ENCODE results near the gene CBY2. TPM values are rescaled to one million over a fixed set of nuclear protein-coding genes. Genes with fewer than 3 reads are reported as not detected.
"Not testable (repeated sequence)": the region's sequence is repeated elsewhere in the genome, so short reads cannot be mapped to it uniquely, and the experiment has no call there.

CBY2 gene
- total RNA-seq, 6 experiments from 2014 or later: not detected

DNA sequence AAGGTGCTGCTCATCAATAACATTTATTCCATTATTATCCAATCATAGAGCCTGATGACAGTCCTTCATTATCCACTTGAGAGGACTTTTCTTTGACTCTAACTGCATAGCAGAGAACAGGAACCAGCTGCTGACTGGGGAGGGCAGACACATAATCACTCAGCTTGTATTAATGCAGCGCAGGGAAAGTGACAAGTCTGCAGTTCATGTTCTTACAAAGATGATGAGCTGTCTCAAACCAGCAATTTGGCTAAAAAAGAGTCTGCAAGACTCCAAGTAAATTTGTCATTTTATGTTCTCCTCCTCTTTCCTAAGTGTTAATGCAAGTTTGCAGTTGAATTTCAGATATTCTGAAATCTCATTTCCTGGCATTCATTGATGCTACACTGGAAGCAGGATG is 40.0 kb upstream of the CBY2 start:
- no peak overlapping the region for H3K4me3 ChIP-seq
- H3K27ac ChIP-seq: no peak overlapping the region
- intact Hi-C loops (cut with DNase I): no loop called here
- DNase-seq (no peak), ATAC-seq (no peak)
- TF ChIP-seq, protein P1, sequence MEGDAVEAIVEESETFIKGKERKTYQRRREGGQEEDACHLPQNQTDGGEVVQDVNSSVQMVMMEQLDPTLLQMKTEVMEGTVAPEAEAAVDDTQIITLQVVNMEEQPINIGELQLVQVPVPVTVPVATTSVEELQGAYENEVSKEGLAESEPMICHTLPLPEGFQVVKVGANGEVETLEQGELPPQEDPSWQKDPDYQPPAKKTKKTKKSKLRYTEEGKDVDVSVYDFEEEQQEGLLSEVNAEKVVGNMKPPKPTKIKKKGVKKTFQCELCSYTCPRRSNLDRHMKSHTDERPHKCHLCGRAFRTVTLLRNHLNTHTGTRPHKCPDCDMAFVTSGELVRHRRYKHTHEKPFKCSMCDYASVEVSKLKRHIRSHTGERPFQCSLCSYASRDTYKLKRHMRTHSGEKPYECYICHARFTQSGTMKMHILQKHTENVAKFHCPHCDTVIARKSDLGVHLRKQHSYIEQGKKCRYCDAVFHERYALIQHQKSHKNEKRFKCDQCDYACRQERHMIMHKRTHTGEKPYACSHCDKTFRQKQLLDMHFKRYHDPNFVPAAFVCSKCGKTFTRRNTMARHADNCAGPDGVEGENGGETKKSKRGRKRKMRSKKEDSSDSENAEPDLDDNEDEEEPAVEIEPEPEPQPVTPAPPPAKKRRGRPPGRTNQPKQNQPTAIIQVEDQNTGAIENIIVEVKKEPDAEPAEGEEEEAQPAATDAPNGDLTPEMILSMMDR (IDR thresholded peaks at IDR 0.05): no peak
- no peak for TF ChIP-seq POLR2A (IDR thresholded peaks at IDR 0.05)
- no peaks in the 10 kb centered on the region for H3K36me3 ChIP-seq
- no peaks in the 10 kb centered on the region for H3K27me3 ChIP-seq
- H3K9me3 ChIP-seq: no peaks in the 10 kb centered on the region
- H3K4me1 ChIP-seq: no peaks in the 10 kb centered on the region
- 55% methylated on average over 1 of the region's 1 CpG for WGBS (ENCODE audit: insufficient coverage, low coverage, low lambda C conversion rate, missing lambda C conversion rate)

DNA sequence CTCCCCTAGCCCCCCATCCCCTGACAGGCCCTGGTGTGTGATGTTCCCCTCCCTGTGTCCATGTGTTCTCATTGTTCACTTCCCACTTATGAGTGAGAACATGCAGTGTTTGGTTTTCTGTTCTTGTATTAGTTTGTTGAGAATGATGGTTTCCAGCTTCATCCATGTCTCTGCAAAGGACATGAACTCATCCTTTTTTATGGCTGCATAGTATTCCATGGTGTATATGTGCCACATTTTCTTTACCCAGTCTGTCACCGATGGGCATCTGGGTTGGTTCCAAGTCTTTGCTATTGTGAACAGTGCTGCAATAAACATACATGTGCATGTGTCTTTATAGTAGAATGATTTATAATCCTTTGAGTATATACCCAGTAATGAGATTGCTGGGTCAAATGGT is 39.2 kb upstream of the CBY2 start:
- intact Hi-C loops (cut with DNase I); H3K4me3 ChIP-seq; H3K36me3 ChIP-seq; H3K27me3 ChIP-seq; H3K27ac ChIP-seq; ATAC-seq; H3K4me1 ChIP-seq; H3K9me3 ChIP-seq; DNase-seq: not testable (repeated sequence)
- 100% methylated on average over 1 of the region's 1 CpG for WGBS (ENCODE audit: insufficient coverage, low coverage, low lambda C conversion rate, missing lambda C conversion rate)

DNA sequence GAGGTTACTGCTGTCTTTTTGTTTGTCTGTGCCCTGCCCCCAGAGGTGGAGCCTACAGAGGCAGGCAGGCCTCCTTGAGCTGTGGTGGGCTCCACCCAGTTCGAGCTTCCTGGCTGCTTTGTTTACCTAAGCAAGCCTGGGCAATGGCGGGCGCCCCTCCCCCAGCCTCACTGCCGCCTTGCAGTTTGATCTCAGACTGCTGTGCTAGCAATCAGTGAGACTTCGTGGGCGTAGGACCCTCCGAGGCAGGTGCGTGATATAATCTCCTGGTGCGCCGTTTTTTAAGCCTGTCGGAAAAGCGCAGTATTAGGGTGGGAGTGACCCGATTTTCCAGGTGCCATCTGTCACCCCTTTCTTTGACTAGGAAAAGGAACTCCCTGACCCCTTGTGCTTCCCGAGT is 32.5 kb upstream of the CBY2 start:
- 48% methylated on average over 5 of the region's 14 CpGs for WGBS (ENCODE audit: insufficient coverage, low coverage, low lambda C conversion rate, missing lambda C conversion rate)
- DNase-seq; intact Hi-C loops (cut with DNase I): not testable (repeated sequence)

DNA sequence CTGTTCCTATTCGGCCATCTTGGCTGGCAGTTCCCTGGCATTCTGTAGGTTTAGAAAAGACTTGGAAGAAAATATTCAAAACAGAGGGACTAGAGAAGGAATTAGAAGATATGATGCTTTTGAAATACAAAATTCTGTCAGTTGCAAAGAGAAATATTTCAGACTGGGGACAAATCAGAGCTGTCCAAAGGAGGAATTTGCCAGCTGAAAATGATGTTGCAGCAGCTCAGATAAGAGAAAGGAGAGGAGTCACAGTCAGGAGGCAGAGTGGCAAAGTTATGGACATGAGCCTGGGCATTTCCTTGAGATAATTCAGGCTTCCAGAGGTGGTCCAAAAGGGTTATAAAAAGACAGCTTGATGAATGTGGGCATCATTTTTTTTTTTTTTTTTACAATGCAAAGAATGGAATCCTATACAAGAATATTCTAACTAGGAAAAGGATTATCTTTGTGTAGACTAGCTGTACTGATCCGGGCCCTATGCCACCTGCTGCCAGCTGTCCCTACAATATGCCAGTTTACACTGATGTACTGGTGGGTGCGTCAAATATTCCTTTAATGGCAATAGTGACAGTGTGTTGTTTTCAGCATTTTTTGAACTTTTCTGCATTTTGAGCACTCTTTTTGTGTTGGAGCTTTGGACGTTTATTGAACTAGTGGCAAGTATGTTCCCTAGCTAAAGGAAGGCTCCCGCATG is 31.8 kb upstream of the CBY2 start:
- TF ChIP-seq POLR2A (IDR thresholded peaks at IDR 0.05): no peak
- TF ChIP-seq, protein P1 (IDR thresholded peaks at IDR 0.05): no peak
- no peaks in the 10 kb centered on the region for H3K9me3 ChIP-seq
- ATAC-seq (no peak), DNase-seq (no peak)
- intact Hi-C loops (cut with DNase I): no loop called here
- H3K27ac ChIP-seq: no peak overlapping the region
- H3K36me3 ChIP-seq: no peaks in the 10 kb centered on the region
- H3K27me3 ChIP-seq: no peaks in the 10 kb centered on the region
- WGBS (ENCODE audit: insufficient coverage, low coverage, low lambda C conversion rate, missing lambda C conversion rate): 59% methylated on average over 4 of the region's 5 CpGs
- H3K4me1 ChIP-seq: no peaks in the 10 kb centered on the region
- no peak overlapping the region for H3K4me3 ChIP-seq

More for the DNA sequence above, 32.5 kb upstream of the CBY2 start:
- ATAC-seq, H3K27ac ChIP-seq, H3K27me3 ChIP-seq, H3K36me3 ChIP-seq, H3K4me1 ChIP-seq, H3K9me3 ChIP-seq, H3K4me3 ChIP-seq: not testable (repeated sequence)

DNA sequence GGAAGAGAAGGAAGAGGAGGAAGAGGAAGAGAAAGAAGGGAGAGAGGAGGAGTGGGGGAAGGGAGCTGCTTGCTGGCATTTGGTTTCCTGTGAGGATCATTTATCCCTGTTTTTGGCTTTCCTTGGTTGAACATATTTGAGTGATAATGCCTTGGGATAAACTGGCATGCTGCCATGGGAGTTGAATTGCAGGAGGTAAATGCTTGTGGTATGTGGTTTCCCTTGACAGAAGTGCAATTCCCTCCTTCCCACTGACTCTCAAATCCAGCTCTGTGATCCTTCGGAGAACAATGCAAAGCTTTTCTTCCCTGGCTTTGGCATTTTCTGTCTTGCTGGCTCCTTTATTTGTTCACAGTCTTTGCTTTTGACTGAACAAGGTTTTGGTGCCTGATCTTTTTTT is 27.2 kb upstream of the CBY2 start:
- H3K27ac ChIP-seq: no peak overlapping the region
- DNase-seq: no peak
- WGBS (ENCODE audit: insufficient coverage, low coverage, low lambda C conversion rate, missing lambda C conversion rate): 67% methylated on average over 1 of the region's 1 CpG
- no peaks in the 10 kb centered on the region for H3K36me3 ChIP-seq
- H3K9me3 ChIP-seq: no peaks in the 10 kb centered on the region
- intact Hi-C loops (cut with DNase I): no loop called here
- no peak overlapping the region for H3K4me3 ChIP-seq
- no peaks in the 10 kb centered on the region for H3K4me1 ChIP-seq
- no peak for ATAC-seq
- H3K27me3 ChIP-seq: no peaks in the 10 kb centered on the region
- no peak for TF ChIP-seq POLR2A (IDR thresholded peaks at IDR 0.05)
- TF ChIP-seq, protein P1 (IDR thresholded peaks at IDR 0.05): no peak

DNA sequence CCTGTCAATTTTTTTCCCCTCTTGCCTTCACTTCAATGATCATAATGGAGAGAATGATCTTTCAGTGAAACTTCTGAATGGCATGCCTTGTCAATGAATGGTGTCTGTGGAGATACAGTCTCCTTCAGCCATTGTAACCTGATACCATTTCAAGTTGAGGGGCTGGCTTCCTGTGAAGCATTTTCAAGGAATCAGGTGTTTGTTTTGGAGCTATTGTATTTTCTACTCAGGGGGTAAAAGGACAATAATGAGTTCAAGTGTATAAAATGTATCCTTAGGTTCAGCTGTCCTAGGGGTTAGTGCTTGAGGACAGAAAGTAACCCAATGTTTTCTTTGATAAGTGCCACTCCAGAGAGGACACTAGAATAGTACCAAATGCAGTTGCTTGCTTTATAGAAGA is 23.8 kb upstream of the CBY2 start:
- no peak for DNase-seq
- Histone ChIP-seq H3K9me3 (no peaks in the 10 kb centered on the region), H3K4me1 (no peaks in the 10 kb centered on the region), H3K27ac (no peak overlapping the region), H3K27me3 (no peaks in the 10 kb centered on the region), H3K36me3 (no peaks in the 10 kb centered on the region), H3K4me3 (no peak overlapping the region)
- intact Hi-C loops (cut with DNase I): no loop called here
- TF ChIP-seq POLR2A (IDR thresholded peaks at IDR 0.05): no peak
- TF ChIP-seq, protein P1 (IDR thresholded peaks at IDR 0.05): no peak
- ATAC-seq: no peak

Data from right lobe of liver (tissue), 6 donors.